Lung (tissue), 12 donors: ENCODE results near the gene GABBR2. TPM values are rescaled to one million over a fixed set of nuclear protein-coding genes. Genes with fewer than 3 reads are reported as not detected.

Experiments
- ATAC-seq: fragments of 200-7000 bp; cut with Tn5 transposase; one replicate; pipeline ENCODE4 v1.9.1; 2020; ENCODE audit warnings: moderate number of reproducible peaks; ENCODE audit not compliant: insufficient read depth, low FRiP score
- DNase-seq, 3 donors: peaks; one replicate each; pipeline ENCODE4 v3.0.0-alpha.2; 2013 to 2017
- H3K27ac ChIP-seq, 2 donors: one replicate each; pipeline ENCODE4 v1.5.1; 2013; ENCODE audit warnings: mild to moderate bottlenecking in 2 of 2, moderate library complexity in 2 of 2, control low read depth in 1 of 2, inconsistent platforms in 1 of 2, low read depth in 1 of 2, low read length in 1 of 2
- H3K27me3 ChIP-seq, 3 donors: one replicate each; pipeline ENCODE4 v1.5.1; 2013; ENCODE audit warnings: low read length in 2 of 3; ENCODE audit not compliant: control insufficient read depth in 3 of 3, insufficient read depth in 3 of 3
- H3K36me3 ChIP-seq, 4 donors: one replicate each; pipeline ENCODE4 v1.5.1; 2013; ENCODE audit warnings: low read length in 4 of 4, mild to moderate bottlenecking in 1 of 4, moderate library complexity in 1 of 4; ENCODE audit not compliant: control insufficient read depth in 4 of 4, insufficient read depth in 4 of 4
- H3K4me1 ChIP-seq, 5 donors: one replicate each; pipeline ENCODE4 v1.5.1; 2013; ENCODE audit warnings: low read length in 5 of 5, mild to moderate bottlenecking in 2 of 5, moderate library complexity in 1 of 5; ENCODE audit not compliant: control insufficient read depth in 5 of 5, insufficient read depth in 5 of 5
- H3K4me3 ChIP-seq: one replicate; pipeline ENCODE4 v1.5.1; 2013; ENCODE audit warnings: mild to moderate bottlenecking, control low read depth, moderate library complexity
- H3K9ac ChIP-seq, 2 donors: one replicate each; pipeline ENCODE4 v1.5.1; 2013; ENCODE audit warnings: low read length in 2 of 2, control low read depth in 1 of 2; ENCODE audit not compliant: insufficient read depth in 1 of 2
- H3K9me3 ChIP-seq, 4 donors: one replicate each; pipeline ENCODE4 v1.5.1; 2013; ENCODE audit warnings: low read length in 3 of 4, mild to moderate bottlenecking in 1 of 4, moderate library complexity in 1 of 4; ENCODE audit not compliant: control insufficient read depth in 4 of 4, insufficient read depth in 3 of 4
- CTCF ChIP-seq: IDR thresholded peaks from 2 replicates; pipeline ENCODE4 v1.5.1; 2012; ENCODE audit warnings: mild to moderate bottlenecking; ENCODE audit errors: control extremely low read depth, extremely low read depth
- WGBS, 2 donors: extraction: QIAGEN DNeasy Blood & Tissue Kit; methylation state at CpG; one replicate each; pipeline ENCODE4 v1.1.7; 2013; 5-methylcytosine and 5-hydroxymethylcytosine counted together
- polyA plus RNA-seq, 2 donors: library from polyadenylated mRNA; stranded (reverse); fragments of 200-250 nt; gene quantifications; one replicate each; pipeline ENCODE4 v1.2.1, GENCODE V29; 2013
- total RNA-seq, 2 donors: library from RNA; depleted of rRNA in 1 of 2; stranded (reverse); fragments of >200 nt in 1 of 2; gene quantifications; one replicate each; pipeline ENCODE4 v1.2.1, GENCODE V29; 2014 to 2021
- donor health status: control.
- donor health status: control.
- donor health status: Bipolar disorder and iron deficiency.
- donor health status: healthy.
- donor health status: DM: yes; HTN: yes; CAD: no.

GABBR2 gene
- total and polyA plus RNA-seq, 4 donors, result 0.40 to 1.8 (median 0.64) TPM

GRCh38 chr9:98678244-98678842 is 30.4 kb downstream of the GABBR2 start:
- Histone ChIP-seq H3K4me1 (no peaks in the 10 kb centered on the region), H3K4me3 (no peak overlapping the region), H3K27me3 (no peaks in the 10 kb centered on the region), H3K9ac (no peak overlapping the region), H3K36me3 (no peaks in the 10 kb centered on the region), H3K9me3 (peaks cover 0 to 8% (median 1%) of the 10 kb centered on the region in 4 donors), H3K27ac (no peak overlapping the region)
- DNase-seq (peak in 1 of 3 donors; percentile 3), ATAC-seq (no peak)
- no peak for TF ChIP-seq CTCF
- WGBS, 2 donors, result 21 to 23% methylated on average over 9 of the region's 9 CpGs

- Histone ChIP-seq H3K9me3 (peaks cover 0 to 8% (median 1%) of the 10 kb centered on the region in 4 donors), H3K27me3 (no peaks in the 10 kb centered on the region), H3K4me3 (no peak overlapping the region), H3K4me1 (no peaks in the 10 kb centered on the region), H3K27ac (no peak overlapping the region), H3K36me3 (no peaks in the 10 kb centered on the region), H3K9ac (no peak overlapping the region)
- TF ChIP-seq CTCF, result no peak
- no peak for ATAC-seq
- DNase-seq, result no peak
- WGBS, 2 donors, result 60 to 63% methylated on average over 5 of the region's 5 CpGs
Measured at GRCh38 chr9:98673681-98674080, 35.1 kb downstream of the GABBR2 start.

GRCh38 chr9:98667005-98667640 is 41.6 kb downstream of the GABBR2 start:
- ATAC-seq, result no peak
- Histone ChIP-seq H3K36me3 (no peaks in the 10 kb centered on the region), H3K4me3 (no peak overlapping the region), H3K4me1 (peaks cover 0 to 5% (median 0%) of the 10 kb centered on the region in 5 donors), H3K27me3 (no peaks in the 10 kb centered on the region), H3K27ac (no peak overlapping the region), H3K9ac (no peak overlapping the region), H3K9me3 (peaks cover 0 to 3% (median 0%) of the 10 kb centered on the region in 4 donors)
- 75 to 84% methylated on average over 4 of the region's 4 CpGs for WGBS, 2 donors
- DNase-seq, result peak; percentile 42 to 69 (median 45)
- no peak for TF ChIP-seq CTCF
